AML-193 (cell line): ENCODE measurements around the gene FEN1.

Experiments used
- DNase-seq, 2 experiments: peaks; one replicate each; lab custom pipeline; 2025; lab: John Stamatoyannopoulos, UW

The FEN1 gene

GRCh38 chr11:61756452-61757212 is 36.1 kb upstream of the FEN1 start:
- DNase-seq = no peak

- no peak for DNase-seq
These were observed 35.4 kb upstream of the FEN1 start for GRCh38 chr11:61757213-61757862.

- DNase-seq = no peak
These were observed 31.8 kb upstream of the FEN1 start for GRCh38 chr11:61760946-61761345.

GRCh38 chr11:61761440-61762222 is 31.1 kb upstream of the FEN1 start:
- DNase-seq = no peak

- DNase-seq = no peak
These were observed 30.5 kb upstream of the FEN1 start for GRCh38 chr11:61762223-61762615.

GRCh38 chr11:61762798-61763197 is 29.9 kb upstream of the FEN1 start:
- DNase-seq = no peak

GRCh38 chr11:61763930-61764605 is 28.6 kb upstream of the FEN1 start:
- no peak for DNase-seq

- DNase-seq = no peak
These were observed 28.0 kb upstream of the FEN1 start for GRCh38 chr11:61764606-61765260.

- DNase-seq = no peak
These were observed 27.0 kb upstream of the FEN1 start for GRCh38 chr11:61765550-61766253.

- no peak for DNase-seq
These were observed 26.3 kb upstream of the FEN1 start for GRCh38 chr11:61766353-61766841.

GRCh38 chr11:61768376-61769076 is 24.2 kb upstream of the FEN1 start:
- DNase-seq = no peak

GRCh38 chr11:61769169-61769920 is 23.4 kb upstream of the FEN1 start:
- DNase-seq = no peak

GRCh38 chr11:61769946-61770683 is 22.6 kb upstream of the FEN1 start:
- DNase-seq = no peak

GRCh38 chr11:61771195-61771894 is 21.4 kb upstream of the FEN1 start:
- no peak for DNase-seq

- DNase-seq = no peak
These were observed 20.7 kb upstream of the FEN1 start for GRCh38 chr11:61771985-61772455.

GRCh38 chr11:61773356-61773755 is 19.4 kb upstream of the FEN1 start:
- DNase-seq = no peak

GRCh38 chr11:61773809-61774208 is 18.9 kb upstream of the FEN1 start:
- DNase-seq = no peak

- DNase-seq = no peak
These were observed 18.3 kb upstream of the FEN1 start for GRCh38 chr11:61774411-61774810.
